BJ (cell line): ENCODE data around the gene CSF3. TPM values are rescaled to one million over a fixed set of nuclear protein-coding genes. Genes with fewer than 3 reads are reported as not detected.

Experiments used
- CTCF ChIA-PET: fragments of 350-600 bp; formaldehyde crosslinking; extraction: SDS; loops from one replicate; lab custom pipeline; 2021; ENCODE audit warnings: antibody characterized with exemption, inconsistent platforms; lab: Yijun Ruan, JAX
- POLR2A ChIA-PET: fragments of 300-600 bp; sonication (Branson Sonifier 250); formaldehyde crosslinking; extraction: SDS; loops from one replicate; lab custom pipeline; 2021; ENCODE audit warnings: antibody characterized with exemption; lab: Charles Lee
- DNase-seq: peaks from one replicate; pipeline ENCODE4 v3.0.0-alpha.2; 2011; ENCODE audit warnings: low read depth
- H3K27me3 ChIP-seq: 2 replicates; pipeline ENCODE4 v1.6.0; 2011; ENCODE audit warnings: low read length; ENCODE audit not compliant: control insufficient read depth, insufficient read depth
- H3K36me3 ChIP-seq: 2 replicates; pipeline ENCODE4 v1.5.1; 2011; ENCODE audit warnings: low read length; ENCODE audit not compliant: control insufficient read depth, insufficient read depth
- H3K4me3 ChIP-seq: 2 replicates; pipeline ENCODE4 v1.5.1; 2011; ENCODE audit warnings: low read depth, mild to moderate bottlenecking, control low read depth, low read length
- CTCF ChIP-seq: IDR thresholded peaks from 2 replicates; pipeline ENCODE4 v1.5.1; 2011; ENCODE audit warnings: low read depth, mild to moderate bottlenecking, control low read depth, inconsistent platforms, low read length, moderate library complexity; ENCODE audit not compliant: insufficient read depth
- polyA plus RNA-seq: library from polyadenylated mRNA; depleted of rRNA; stranded (reverse); fragments of >200 nt; gene quantifications from 2 replicates; pipeline ENCODE4 v1.2.3, GENCODE V29; 2011

CSF3 gene
- polyA plus RNA-seq, 1 experiment, result not detected

GRCh38 chr17:39979016-39979670 lies 36.1 kb upstream of the CSF3 start:
- no peak overlapping the region for H3K4me3 ChIP-seq
- ChIA-PET POLR2A (interaction anchor here (0.7 kb wide), 2 partner anchors 556 to 1672 kb away, joined by 3 to 9 read pairs; no protein-coding TSS in a partner anchor), CTCF (interaction anchor here (0.7 to 5.5 kb wide), 11 partner anchors 10 to 114 kb away, joined by 3 to 51 read pairs (median 22); partner anchors contain the start of gene GSDMA)

GRCh38 chr17:39979893-39980350 lies 35.3 kb upstream of the CSF3 start:
- no peak for DNase-seq
- POLR2A ChIA-PET, result no interaction called here
- TF ChIP-seq CTCF, result peak; percentile 35; the same call in 1 of the 2 replicates
- CTCF ChIA-PET, result interaction anchor here (0.6 to 5.5 kb wide), 23 partner anchors 10 to 358 kb away, joined by 3 to 51 read pairs (median 4); partner anchors contain the start of genes GSDMA and IKZF3
- Histone ChIP-seq H3K4me3 (peak overlapping the region; percentile 47), H3K36me3 (peaks cover 7% of the 10 kb centered on the region), H3K27me3 (no peaks in the 10 kb centered on the region)

More at GRCh38 chr17:39979016-39979670, 36.1 kb upstream of the CSF3 start:
- peak; percentile 83 for DNase-seq
- no peak for TF ChIP-seq CTCF
- peaks cover under 1% of the 10 kb centered on the region; the same call in 1 of the 2 replicates for H3K36me3 ChIP-seq
- 0 out of 2 replicates have a peak, but pooled peaks cover 3% of the 10 kb centered on the region for H3K27me3 ChIP-seq

- POLR2A ChIA-PET, result no interaction called here
- TF ChIP-seq CTCF, result peak; percentile 80
Measured at GRCh38 chr17:39980351-39981206, 34.7 kb upstream of the CSF3 start, which contains the start of gene PSMD3. PSMD3 (plus strand) TSS chr17:39980807; CDS start chr17:39980971, 164 bp downstream.

DNA sequence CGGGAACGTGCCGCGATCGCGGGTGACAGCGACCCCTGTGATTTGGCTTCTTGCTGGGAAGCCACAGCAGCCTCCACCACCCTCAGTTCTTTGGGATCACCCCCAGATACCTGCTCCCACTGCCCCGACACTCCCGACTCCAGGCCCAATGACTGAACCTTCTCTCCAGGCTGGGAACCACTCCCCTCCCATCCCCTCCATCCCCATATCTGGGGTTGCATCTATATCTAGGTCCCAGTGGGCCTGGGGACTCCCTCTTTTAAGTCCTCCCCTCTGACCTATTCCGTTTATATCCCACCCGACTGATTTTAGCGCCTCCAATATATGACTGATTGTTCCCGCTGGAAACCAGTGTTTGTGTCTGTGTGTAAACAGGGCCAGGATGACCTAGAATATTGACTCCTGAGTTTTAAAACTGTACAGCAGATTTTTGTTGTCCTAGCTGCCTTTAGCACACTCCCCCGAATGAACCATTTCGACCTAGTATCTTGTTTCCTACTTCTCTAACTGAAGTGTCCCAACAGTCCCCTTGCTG lies 34.0 kb upstream of the CSF3 start:
- DNase-seq, result no peak
- 0 out of 2 replicates have a peak, but pooled peaks have one; percentile 13 for TF ChIP-seq CTCF
- CTCF ChIA-PET, result interaction anchor here (0.5 to 5.5 kb wide), 24 partner anchors 9 to 360 kb away, joined by 3 to 51 read pairs (median 4); partner anchors contain the start of genes GSDMA, IKZF3, MED24 and NR1D1
- Histone ChIP-seq H3K27me3 (no peaks in the 10 kb centered on the region), H3K36me3 (peaks cover 14% of the 10 kb centered on the region), H3K4me3 (peak overlapping the region; percentile 75)
- POLR2A ChIA-PET, result no interaction called here

More at GRCh38 chr17:39980351-39981206, 34.7 kb upstream of the CSF3 start, which contains the start of gene PSMD3:
- Histone ChIP-seq H3K36me3 (peaks cover 12% of the 10 kb centered on the region), H3K27me3 (no peaks in the 10 kb centered on the region), H3K4me3 (peak within 1 kb of the TSS; percentile 75)
- DNase-seq, result peak; percentile 99
- CTCF ChIA-PET, result interaction anchor here (0.5 to 5.5 kb wide), 28 partner anchors 10 to 359 kb away, joined by 3 to 51 read pairs (median 3); partner anchors contain the start of genes GSDMA, IKZF3, MED24 and NR1D1
